HT1080 (cell line): ENCODE measurements around the gene GPC1. TPM values are rescaled to one million over a fixed set of nuclear protein-coding genes. Genes with fewer than 3 reads are reported as not detected.

Experiments
- DNase-seq: peaks from one replicate; pipeline ENCODE4 v3.0.0-alpha.2; 2015; ENCODE audit warnings: low read depth
- total RNA-seq: library from RNA; depleted of rRNA; stranded (reverse); fragments of >200 nt; shearing (Covaris generic); gene quantifications from 2 replicates; pipeline ENCODE4 v1.2.3, GENCODE V29; 2014

The GPC1 gene
- total RNA-seq, 1 experiment from 2014 or later, result 54.4 TPM

GRCh38 chr2:240429341-240429871, 6.1 kb upstream of the GPC1 start:
- DNase-seq, result no peak

- no peak for DNase-seq
Measured at GRCh38 chr2:240429872-240430491, 5.5 kb upstream of the GPC1 start.

- DNase-seq, result no peak
Measured at GRCh38 chr2:240430595-240430994, 4.9 kb upstream of the GPC1 start.

GRCh38 chr2:240431271-240431660, 4.2 kb upstream of the GPC1 start:
- no peak for DNase-seq

- DNase-seq, result no peak
Measured at GRCh38 chr2:240431661-240432424, 3.6 kb upstream of the GPC1 start.

- no peak for DNase-seq
Measured at GRCh38 chr2:240432430-240432819, 3.0 kb upstream of the GPC1 start.

- DNase-seq, result no peak
Measured at GRCh38 chr2:240432820-240433801, 2.4 kb upstream of the GPC1 start.

GRCh38 chr2:240433973-240434727, 1.3 kb upstream of the GPC1 start:
- DNase-seq, result peak; percentile 96

- DNase-seq, result peak; percentile 69
Measured at GRCh38 chr2:240434728-240435456, 571 bp upstream of the GPC1 start.

- DNase-seq, result no peak
Measured at GRCh38 chr2:240435948-240436682, 652 bp downstream of the GPC1 start.

- DNase-seq, result no peak
Measured at GRCh38 chr2:240436683-240437550, 1.5 kb downstream of the GPC1 start.

- DNase-seq, result no peak
Measured at GRCh38 chr2:240437551-240437860, 2.0 kb downstream of the GPC1 start.

- DNase-seq, result peak; percentile 62
Measured at GRCh38 chr2:240437861-240438809, 2.7 kb downstream of the GPC1 start.

GRCh38 chr2:240438810-240439697, 3.6 kb downstream of the GPC1 start:
- no peak for DNase-seq

GRCh38 chr2:240439698-240440151, 4.3 kb downstream of the GPC1 start:
- DNase-seq, result no peak

- no peak for DNase-seq
Measured at GRCh38 chr2:240440251-240440650, 4.8 kb downstream of the GPC1 start.
